NCI-H1092 treated with DMSO at 0.1 percent for 48 hours (cell line): Measurements from ENCODE around the gene FAM234A.
"Not testable (repeated sequence)": the region's sequence is repeated elsewhere in the genome, so short reads cannot be mapped to it uniquely, and the experiment has no call there.

Experiments used
- DNase-seq: peaks from one replicate; lab custom pipeline; 2025; lab: John Stamatoyannopoulos, UW

The FAM234A gene

DNA sequence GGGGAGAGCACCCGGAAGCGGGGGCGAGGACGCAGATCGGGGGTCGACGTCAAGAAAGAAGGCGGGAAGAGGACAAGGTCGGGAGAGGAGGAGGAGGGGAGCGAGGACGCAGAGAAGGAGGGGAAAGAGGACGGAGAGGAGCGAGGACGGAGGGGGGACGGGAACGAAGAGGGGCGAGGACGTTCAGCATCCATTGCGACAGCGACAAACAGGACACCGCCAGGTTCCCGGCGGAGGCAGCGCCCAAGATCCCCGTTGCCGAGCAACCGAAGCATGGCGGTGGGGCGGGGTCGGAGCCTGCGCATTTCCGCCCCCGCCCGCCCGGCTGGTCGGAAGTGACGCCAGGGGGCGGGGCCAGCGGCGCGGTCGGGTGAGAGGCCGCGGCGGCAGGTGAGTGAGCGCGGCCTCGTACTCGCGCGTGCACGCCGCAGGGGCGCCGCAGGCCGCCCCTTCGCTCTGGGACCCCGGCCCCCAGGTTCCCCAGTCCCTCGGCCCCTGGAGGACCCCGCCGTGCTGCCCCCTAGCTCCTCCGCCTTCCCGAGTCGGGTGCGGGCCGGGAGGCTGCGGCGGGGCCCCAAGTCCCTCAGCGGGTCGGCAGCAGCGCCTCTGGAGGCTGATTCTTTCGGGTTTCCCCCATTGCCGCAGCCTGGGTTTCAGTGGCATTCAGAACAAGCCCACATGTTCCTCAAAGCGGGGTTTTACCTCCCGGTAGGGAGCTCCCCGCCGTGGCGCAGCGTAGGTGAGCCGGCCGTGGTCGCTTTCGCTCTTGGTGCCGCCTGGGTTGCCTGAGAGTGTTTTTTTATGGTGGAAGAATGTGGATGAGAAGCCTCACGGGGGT lies at the start of gene FAM234A:
Gene FAM234A (plus strand): TSS at position 354 of the 838 bp plus-strand sequence. CDS start 19,593 bp downstream, outside the sequence.
- DNase-seq, result peak; percentile 89

GRCh38 chr16:185213-185612 lies 49.4 kb upstream of the FAM234A start:
- DNase-seq, result no peak

DNA sequence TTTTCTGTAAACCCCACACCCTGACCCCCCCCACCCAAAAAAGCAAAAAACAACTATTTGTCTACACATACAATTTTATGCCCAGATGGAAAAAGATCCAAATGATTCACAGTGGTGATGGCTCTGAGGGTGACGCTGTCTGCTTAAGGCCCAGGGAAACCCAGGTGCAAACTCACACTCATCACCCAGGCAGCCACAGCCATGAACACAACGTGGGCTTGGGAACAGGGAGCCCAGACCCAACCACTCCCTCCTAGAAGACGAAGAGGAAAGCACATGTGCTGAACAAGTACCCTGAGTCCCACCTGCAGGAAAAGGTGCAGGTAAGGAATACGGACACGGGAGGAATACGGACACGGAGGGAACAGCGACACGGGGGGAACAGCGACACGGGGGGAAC lies 48.9 kb upstream of the FAM234A start:
- no peak for DNase-seq

- no peak for DNase-seq
Observed at GRCh38 chr16:187330-187729, 47.3 kb upstream of the FAM234A start.

GRCh38 chr16:188674-189073 lies 45.9 kb upstream of the FAM234A start:
- DNase-seq, result no peak

DNA sequence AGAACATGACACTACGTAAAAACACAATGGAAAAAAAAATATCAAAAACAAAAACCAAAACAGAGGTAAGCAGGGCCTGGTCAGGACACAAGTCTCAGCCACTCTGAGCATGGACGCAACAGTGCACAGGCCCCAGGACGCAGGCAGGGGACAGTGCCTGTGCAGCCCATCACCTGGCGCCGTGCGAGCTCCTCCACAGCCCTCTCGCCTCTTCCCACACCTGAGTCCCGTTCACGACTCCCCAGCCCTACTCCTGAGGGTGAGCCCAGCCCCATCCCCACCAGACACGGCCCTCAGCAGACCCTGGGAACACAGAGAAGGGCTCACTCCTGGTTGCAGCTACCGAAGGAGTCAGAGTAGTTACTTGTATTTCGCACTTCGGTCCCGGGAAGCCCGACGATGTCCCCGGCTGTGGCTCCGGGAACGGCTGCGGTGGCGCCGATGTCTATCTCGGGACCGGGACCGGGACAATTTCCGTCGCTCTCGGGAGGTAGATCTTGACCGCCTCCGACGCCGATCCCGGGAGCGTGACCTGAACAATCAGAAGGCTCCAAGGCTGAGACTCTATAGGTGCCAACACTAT lies 44.9 kb upstream of the FAM234A start:
- no peak for DNase-seq

DNA sequence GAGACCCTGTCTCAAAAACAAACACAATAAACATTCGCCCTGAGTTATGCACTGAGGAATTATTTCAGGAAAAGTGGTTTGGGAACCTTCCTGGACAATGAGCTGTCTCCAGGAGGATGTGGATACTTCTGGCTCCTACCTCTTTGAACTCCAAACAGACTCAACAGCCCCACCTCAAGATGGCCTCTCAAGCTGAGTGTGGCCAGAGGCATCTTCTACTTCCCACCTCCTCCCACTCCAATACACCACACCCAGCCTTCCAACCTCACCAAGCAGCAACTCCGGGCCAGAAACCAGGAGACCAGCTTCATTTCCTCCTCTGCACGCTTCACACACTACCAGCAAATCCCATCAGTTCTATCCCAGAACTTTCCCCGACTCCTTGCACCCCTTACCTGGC lies 42.8 kb upstream of the FAM234A start:
- no peak for DNase-seq

- no peak for DNase-seq
Observed at GRCh38 chr16:192686-193085, 41.9 kb upstream of the FAM234A start.

GRCh38 chr16:193441-193840 lies 41.2 kb upstream of the FAM234A start:
- DNase-seq, result no peak

DNA sequence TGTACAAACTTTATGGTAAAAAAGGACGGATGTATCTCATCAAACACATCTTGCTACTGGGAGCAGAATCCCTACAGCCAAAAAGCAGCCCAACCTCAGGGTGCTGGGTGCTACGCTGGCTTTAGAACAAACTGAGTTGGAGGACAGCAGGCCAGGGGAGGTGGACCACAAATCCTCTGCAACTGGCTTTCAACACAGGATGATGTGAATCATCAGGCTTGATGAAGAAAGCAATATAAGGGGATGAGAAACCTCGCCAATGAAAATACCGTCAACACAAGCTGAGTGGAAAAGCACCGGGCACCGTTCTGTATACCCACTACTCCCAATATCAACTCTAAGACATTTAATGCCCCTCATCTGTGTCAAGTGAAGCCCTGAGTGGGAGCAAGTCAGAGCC lies 40.1 kb upstream of the FAM234A start:
- DNase-seq, result no peak

GRCh38 chr16:200388-200787 lies 34.2 kb upstream of the FAM234A start:
- DNase-seq, result no peak

- DNase-seq, result no peak
Observed at GRCh38 chr16:203246-203645, 31.4 kb upstream of the FAM234A start.

DNA sequence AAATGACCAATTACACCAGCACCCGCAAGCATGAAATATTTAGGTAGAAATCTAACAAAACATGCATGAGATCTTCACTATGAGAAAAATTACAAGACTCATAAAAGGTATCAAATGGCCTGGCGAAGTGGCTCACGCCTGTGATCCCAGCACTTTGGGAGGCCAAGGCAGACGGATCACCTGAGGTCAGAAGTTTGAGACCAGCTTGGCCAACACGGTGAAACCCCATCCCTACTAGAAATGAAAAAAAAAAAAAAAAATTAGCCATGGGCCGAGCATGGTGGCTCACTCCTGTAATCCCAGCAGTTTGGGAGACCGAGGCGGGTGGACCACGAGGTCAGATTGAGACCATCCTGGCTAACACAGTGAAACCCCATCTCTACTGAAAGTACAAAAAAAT lies 30.6 kb upstream of the FAM234A start:
- DNase-seq, result not testable (repeated sequence)

DNA sequence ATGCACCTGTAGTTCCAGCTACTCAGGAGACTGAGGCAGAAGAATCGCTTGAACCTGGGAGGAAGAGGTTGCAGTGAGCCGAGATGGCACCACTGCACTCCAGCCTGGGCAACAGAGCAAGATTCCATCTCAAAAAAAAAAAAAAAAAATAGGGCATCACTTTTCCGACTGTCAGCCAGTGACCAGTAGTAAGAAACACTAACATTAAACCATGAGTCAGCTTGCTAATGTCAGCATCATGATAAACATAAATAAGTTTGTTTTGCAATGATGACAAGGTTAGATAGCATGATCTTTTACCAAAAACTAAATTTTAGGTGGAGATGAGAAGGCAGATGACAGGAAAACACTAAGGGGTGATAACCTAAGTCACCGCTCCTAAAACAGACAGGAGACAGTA lies 25.3 kb upstream of the FAM234A start:
- DNase-seq, result not testable (repeated sequence)

- not testable (repeated sequence) for DNase-seq
Observed at GRCh38 chr16:211631-212180, 22.9 kb upstream of the FAM234A start.

DNA sequence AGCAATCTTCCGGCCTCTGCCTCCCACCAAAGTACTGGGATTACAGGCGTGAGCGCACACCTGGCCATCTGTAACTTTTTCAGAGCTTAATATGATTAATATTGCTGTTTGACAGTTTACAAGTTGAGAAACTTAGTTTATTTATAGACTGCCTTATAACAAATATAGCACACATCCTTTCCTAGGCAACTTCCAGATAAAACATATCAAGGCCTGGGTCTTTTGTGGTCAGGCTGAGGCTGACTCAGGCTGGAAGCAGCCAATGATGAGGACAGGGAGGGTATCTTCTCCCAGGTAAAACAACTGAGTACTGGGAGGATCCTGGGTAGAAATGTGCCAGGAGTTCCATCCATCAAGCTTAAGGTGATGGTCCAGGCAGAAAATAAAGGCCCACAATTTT lies 21.6 kb upstream of the FAM234A start:
- no peak for DNase-seq

DNA sequence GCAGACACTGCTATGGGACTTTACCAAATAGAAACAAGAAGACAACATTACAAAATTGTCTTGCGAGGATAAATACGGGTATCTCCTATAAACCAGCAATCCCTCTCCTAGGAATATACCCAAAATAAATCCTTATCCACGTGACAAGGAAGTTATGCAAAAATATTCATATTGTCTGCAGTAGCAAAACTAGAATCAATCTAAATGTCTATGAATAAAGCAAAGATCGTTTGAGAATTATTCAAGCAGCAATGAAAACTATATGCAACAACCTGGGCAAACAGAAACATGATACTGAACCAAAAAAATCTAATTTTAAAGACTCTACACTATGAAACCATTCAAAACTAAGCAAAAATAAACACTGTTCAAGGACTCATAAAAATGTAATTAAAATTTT lies 14.6 kb upstream of the FAM234A start:
- DNase-seq, result no peak

DNA sequence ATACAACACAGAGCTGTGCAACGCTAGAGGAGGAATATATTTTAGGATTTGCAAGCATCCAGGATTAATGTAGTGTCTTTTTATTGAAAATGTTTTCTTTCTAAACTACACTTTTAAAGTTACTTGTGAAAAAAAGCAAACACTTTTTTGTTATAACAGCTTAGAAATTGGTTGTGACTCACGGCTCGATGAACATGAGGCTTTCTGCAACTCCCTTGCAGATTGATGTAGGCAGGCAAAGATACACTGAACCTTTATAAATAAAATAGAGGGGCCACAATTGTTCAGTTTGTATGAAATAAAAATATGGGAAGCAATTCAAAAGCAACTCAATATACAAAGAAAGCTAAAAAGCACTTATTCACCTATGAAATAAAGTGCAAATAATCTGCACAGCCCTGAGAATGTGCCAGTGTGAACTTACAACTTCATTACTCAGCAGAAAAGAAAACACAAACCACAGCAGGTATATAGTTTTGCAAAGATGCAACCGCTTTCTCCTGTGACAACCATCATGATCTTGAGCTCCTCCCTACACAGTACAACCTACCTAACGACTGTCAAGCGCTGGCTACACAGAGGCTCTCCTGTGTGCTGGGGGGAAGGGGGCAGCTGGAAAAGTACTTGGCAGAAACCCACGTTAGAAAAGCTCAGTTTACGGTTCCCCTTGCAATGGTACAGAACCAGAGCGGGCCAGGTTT lies 6.3 kb upstream of the FAM234A start:
- DNase-seq, result peak; percentile 64

- DNase-seq, result peak; percentile 89
Observed at GRCh38 chr16:228852-229730, 5.5 kb upstream of the FAM234A start, which contains the start of gene LUC7L. Gene LUC7L, minus strand, starts transcription at chr16:229449. Its CDS starts 110 bp downstream, at chr16:229339.

- no peak for DNase-seq
Observed at GRCh38 chr16:229731-230281, 4.8 kb upstream of the FAM234A start.

- DNase-seq, result not testable (repeated sequence)
Observed at GRCh38 chr16:230351-230750, 4.3 kb upstream of the FAM234A start.
